GM12874 (cell line): Measurements from ENCODE around the gene CHST15.

Experiments
- TF ChIP-seq, protein P1 (sequence below): IDR thresholded peaks from 2 replicates; pipeline ENCODE4 v1.5.1; 2011; ENCODE audit warnings: low read depth, mild to moderate bottlenecking, control low read depth, low read length, moderate library complexity; ENCODE audit not compliant: insufficient read depth

CHST15 gene

GRCh38 chr10:124132876-124133275, 39.5 kb upstream of the CHST15 start:
- TF ChIP-seq, protein P1, sequence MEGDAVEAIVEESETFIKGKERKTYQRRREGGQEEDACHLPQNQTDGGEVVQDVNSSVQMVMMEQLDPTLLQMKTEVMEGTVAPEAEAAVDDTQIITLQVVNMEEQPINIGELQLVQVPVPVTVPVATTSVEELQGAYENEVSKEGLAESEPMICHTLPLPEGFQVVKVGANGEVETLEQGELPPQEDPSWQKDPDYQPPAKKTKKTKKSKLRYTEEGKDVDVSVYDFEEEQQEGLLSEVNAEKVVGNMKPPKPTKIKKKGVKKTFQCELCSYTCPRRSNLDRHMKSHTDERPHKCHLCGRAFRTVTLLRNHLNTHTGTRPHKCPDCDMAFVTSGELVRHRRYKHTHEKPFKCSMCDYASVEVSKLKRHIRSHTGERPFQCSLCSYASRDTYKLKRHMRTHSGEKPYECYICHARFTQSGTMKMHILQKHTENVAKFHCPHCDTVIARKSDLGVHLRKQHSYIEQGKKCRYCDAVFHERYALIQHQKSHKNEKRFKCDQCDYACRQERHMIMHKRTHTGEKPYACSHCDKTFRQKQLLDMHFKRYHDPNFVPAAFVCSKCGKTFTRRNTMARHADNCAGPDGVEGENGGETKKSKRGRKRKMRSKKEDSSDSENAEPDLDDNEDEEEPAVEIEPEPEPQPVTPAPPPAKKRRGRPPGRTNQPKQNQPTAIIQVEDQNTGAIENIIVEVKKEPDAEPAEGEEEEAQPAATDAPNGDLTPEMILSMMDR: no peak

GRCh38 chr10:124132306-124132705, 38.9 kb upstream of the CHST15 start:
- TF ChIP-seq, protein P1: no peak

DNA sequence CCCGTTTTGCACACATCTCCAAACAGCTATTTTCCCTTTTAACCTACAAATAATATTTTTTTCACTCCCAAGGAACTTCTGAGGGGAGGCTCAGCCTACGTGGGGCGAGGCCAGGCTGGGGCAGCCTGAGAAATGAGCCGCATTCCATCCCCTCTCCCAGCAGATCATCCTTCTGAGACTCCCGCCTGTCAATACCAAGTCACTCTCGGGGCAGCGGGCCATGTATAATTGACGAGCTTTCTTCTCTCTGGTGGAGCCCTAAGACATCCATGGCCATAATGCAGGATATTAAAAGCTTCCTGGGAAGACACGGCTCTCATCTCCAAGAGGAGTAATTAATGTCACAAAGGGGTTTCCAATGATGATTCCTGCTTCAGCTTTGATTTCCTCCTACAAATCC, 37.8 kb upstream of the CHST15 start:
- TF ChIP-seq, protein P1: no peak

DNA sequence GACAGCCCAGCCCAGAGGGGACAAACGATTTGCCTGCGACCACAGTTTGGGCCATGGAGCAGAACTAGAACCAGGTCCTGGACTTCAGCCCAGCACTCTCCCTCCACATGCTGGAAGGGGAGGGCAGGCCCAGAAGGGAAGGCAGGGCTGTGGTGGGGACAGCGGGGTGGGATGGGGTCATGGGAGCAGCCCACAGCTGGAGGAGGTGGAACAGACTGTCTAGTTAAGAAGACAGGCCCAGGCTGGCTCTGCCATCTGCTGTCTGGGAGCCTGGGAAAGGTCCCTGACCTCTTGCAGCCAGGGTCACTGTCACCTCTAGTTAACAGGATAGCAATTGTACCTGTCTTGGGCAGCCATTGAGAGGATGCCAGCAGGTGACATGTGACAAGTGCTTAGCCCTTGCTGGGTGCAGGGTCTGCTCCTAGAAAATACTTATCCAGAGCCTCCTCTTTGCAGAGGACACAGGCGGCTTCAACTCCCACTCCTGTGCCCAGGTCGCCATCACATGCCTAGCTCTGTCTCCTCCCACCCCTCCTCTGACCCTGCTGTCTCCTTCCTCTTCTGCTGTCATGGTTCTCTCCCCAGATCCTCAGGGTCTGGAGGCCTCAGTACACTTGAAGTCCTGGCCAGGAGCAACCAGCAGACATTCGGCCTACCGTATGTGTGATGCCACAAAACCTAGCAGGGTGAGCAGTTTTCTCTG, 37.0 kb upstream of the CHST15 start:
- TF ChIP-seq, protein P1: no peak

- TF ChIP-seq, protein P1: no peak
Measured at GRCh38 chr10:124129471-124129870, 36.1 kb upstream of the CHST15 start.

- TF ChIP-seq, protein P1: no peak
Measured at GRCh38 chr10:124128811-124129145, 35.4 kb upstream of the CHST15 start.

- TF ChIP-seq, protein P1: no peak
Measured at GRCh38 chr10:124127965-124128810, 34.8 kb upstream of the CHST15 start.
